ENCODE results near the gene ZNF443.

- TF ChIP-seq, protein P1, sequence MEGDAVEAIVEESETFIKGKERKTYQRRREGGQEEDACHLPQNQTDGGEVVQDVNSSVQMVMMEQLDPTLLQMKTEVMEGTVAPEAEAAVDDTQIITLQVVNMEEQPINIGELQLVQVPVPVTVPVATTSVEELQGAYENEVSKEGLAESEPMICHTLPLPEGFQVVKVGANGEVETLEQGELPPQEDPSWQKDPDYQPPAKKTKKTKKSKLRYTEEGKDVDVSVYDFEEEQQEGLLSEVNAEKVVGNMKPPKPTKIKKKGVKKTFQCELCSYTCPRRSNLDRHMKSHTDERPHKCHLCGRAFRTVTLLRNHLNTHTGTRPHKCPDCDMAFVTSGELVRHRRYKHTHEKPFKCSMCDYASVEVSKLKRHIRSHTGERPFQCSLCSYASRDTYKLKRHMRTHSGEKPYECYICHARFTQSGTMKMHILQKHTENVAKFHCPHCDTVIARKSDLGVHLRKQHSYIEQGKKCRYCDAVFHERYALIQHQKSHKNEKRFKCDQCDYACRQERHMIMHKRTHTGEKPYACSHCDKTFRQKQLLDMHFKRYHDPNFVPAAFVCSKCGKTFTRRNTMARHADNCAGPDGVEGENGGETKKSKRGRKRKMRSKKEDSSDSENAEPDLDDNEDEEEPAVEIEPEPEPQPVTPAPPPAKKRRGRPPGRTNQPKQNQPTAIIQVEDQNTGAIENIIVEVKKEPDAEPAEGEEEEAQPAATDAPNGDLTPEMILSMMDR (IDR thresholded peaks at IDR 0.05): no peak
- no peak for TF ChIP-seq POLR2A (IDR thresholded peaks at IDR 0.05)
These were observed 24.4 kb upstream of the ZNF443 start for GRCh38 chr19:12465211-12465610.

Data from adrenal gland (tissue), 5 donors.